GM12878 (cell line): ENCODE results near the gene GYG2. TPM values are rescaled to one million over a fixed set of nuclear protein-coding genes. Genes with fewer than 3 reads are reported as not detected.

Experiments
- ATAC-seq: fragments of 200-7000 bp; cut with Tn5 transposase; 3 replicates; pipeline ENCODE4 v1.9.1; 2020; ENCODE audit warnings: mild to moderate bottlenecking, moderate library complexity
- BruUV-seq: library from RNA; stranded (reverse); fragments of 400-500 nt; replicated peaks from 2 replicates; lab custom pipeline; 2021; lab: Mats Ljungman, UMichigan
- CTCF ChIA-PET: fragments of 300-600 bp; sonication (Branson Sonifier 250); formaldehyde crosslinking; extraction: SDS; loops from one replicate; lab custom pipeline; 2021; ENCODE audit warnings: inconsistent platforms; lab: Yijun Ruan, JAX
- POLR2A ChIA-PET: fragments of 350-600 bp; formaldehyde crosslinking; extraction: SDS; loops from one replicate; lab custom pipeline; 2021; ENCODE audit warnings: inconsistent platforms; lab: Charles Lee
- RAD21 ChIA-PET: fragments of 300-600 bp; sonication (Branson Sonifier 250); formaldehyde crosslinking; loops from one replicate; lab custom pipeline; 2023; ENCODE audit warnings: antibody characterized with exemption; ENCODE audit not compliant: unreplicated experiment; lab: Charles Lee
- SMC1A ChIA-PET: fragments of 300-600 bp; sonication (Branson Sonifier 250); formaldehyde crosslinking; loops from one replicate; lab custom pipeline; 2023; ENCODE audit not compliant: unreplicated experiment, uncharacterized antibody; lab: Charles Lee
- DNase-seq: peaks from one replicate; pipeline ENCODE4 v3.0.0-alpha.2; 2011; ENCODE audit warnings: low read depth, low spot score
- FAIRE-seq: peaks from 3 replicates; lab custom pipeline; 2011; peaks lifted over from hg19 to GRCh38; lab: Jason Lieb, UNC
- H2AFZ ChIP-seq: 2 replicates; pipeline ENCODE4 v1.6.0; 2011; ENCODE audit warnings: low read depth, low read length, control low read depth; ENCODE audit not compliant: control insufficient read depth
- H3K27ac ChIP-seq: 2 replicates; pipeline ENCODE4 v1.5.1; 2011; ENCODE audit warnings: control low read depth; ENCODE audit not compliant: control insufficient read depth, insufficient read depth
- H3K27me3 ChIP-seq, 2 experiments: replicated peaks in 1 of 2; 2 replicates each; pipeline versions ENCODE4 v1.6.0 to v1.6.1; 2011; ENCODE audit warnings: low read length in 1 of 2; ENCODE audit not compliant: control insufficient read depth in 2 of 2, insufficient read depth in 2 of 2
- H3K36me3 ChIP-seq, 2 experiments: 2 replicates each; pipeline ENCODE4 v1.5.1; 2011; ENCODE audit warnings: low read length in 1 of 2; ENCODE audit not compliant: control insufficient read depth in 2 of 2, insufficient read depth in 2 of 2
- H3K4me1 ChIP-seq: 2 replicates; pipeline ENCODE4 v1.6.1; 2011; ENCODE audit warnings: mild to moderate bottlenecking, low read length, moderate library complexity, mixed read lengths; ENCODE audit not compliant: control insufficient read depth, insufficient read depth
- H3K4me2 ChIP-seq: 2 replicates; pipeline ENCODE4 v1.6.0; 2011; ENCODE audit warnings: control low read depth; ENCODE audit not compliant: control insufficient read depth, insufficient read depth
- H3K4me3 ChIP-seq: fragments of 200-600 bp; sonication (generic); 2 replicates; pipeline ENCODE4 v1.5.1; 2016
- H3K79me2 ChIP-seq: 2 replicates; pipeline ENCODE4 v1.6.0; 2011; ENCODE audit warnings: low read length; ENCODE audit not compliant: control insufficient read depth, insufficient read depth
- H3K9ac ChIP-seq: 2 replicates; pipeline ENCODE4 v1.8.0; 2011; ENCODE audit warnings: low read length, control low read depth, mixed read lengths; ENCODE audit not compliant: control insufficient read depth, insufficient read depth
- H3K9me3 ChIP-seq: replicated peaks from 3 replicates; pipeline ENCODE4 v1.5.1; 2011; ENCODE audit warnings: mild to moderate bottlenecking, low read length; ENCODE audit not compliant: control insufficient read depth, insufficient read depth
- H4K20me1 ChIP-seq: 2 replicates; pipeline ENCODE4 v1.6.0; 2011; ENCODE audit not compliant: control insufficient read depth, insufficient read depth
- CHD4 ChIP-seq: fragments of 200-600 bp; sonication (generic); IDR thresholded peaks from 2 replicates; pipeline ENCODE4 v1.6.1; 2016; ENCODE audit warnings: mild to moderate bottlenecking
- HDGF ChIP-seq: fragments of 450-650 bp; IDR thresholded peaks from 2 replicates; pipeline ENCODE4 v1.6.1; 2016; ENCODE audit warnings: antibody characterized with exemption
- JUND ChIP-seq: IDR thresholded peaks from 2 replicates; pipeline ENCODE4 v1.6.1; 2012; ENCODE audit warnings: low read depth, mild to moderate bottlenecking, low read length, improper control_type of control experiment, moderate library complexity
- SIN3A ChIP-seq: IDR thresholded peaks from 2 replicates; pipeline ENCODE4 v1.6.1; 2012; ENCODE audit warnings: low read depth, low read length, improper control_type of control experiment
- WGBS: methylation state at CpG from one replicate; pipeline ENCODE4 v1.1.6; 2016; ENCODE audit warnings: low lambda C conversion rate; ENCODE audit not compliant: insufficient replicate concordance, insufficient coverage; ENCODE audit errors: missing lambda C conversion rate; 5-methylcytosine and 5-hydroxymethylcytosine counted together
- in situ Hi-C: fragments of 300-500 bp; cut with MboI; formaldehyde crosslinking; loops from 9 replicates; pipeline ENCODE4 v1.14.3; 2018; ENCODE audit warnings: mixed read lengths
- intact Hi-C: fragments of 100-400 bp; cut with micrococcal nuclease; formaldehyde crosslinking; loops from one replicate; pipeline ENCODE4 v1.14.2; 2022; ENCODE audit not compliant: unreplicated experiment
- polyA plus RNA-seq, 11 experiments: library from polyadenylated mRNA; depleted of rRNA in 4 of 11; unstranded in 6 of 11; stranded (reverse) in 5 of 11; fragments of >200 nt; fragmentation: Nextera tagmentation in 4 of 11; fragmentation: Illumina TruSeq in 1 of 11; extraction: Ambion mirVana in 4 of 11; extraction: Trizol in 1 of 11; gene quantifications; 1 replicate in 1 of 11; 2 replicates in 10 of 11; pipeline versions ENCODE4 v1.2.1 to v1.2.3, GENCODE V29; 2011 to 2016; ENCODE audit warnings: inconsistent platforms in 2 of 11, missing spikeins in 2 of 11, low read depth in 1 of 11
- total RNA-seq, 4 experiments: library from RNA; depleted of rRNA in 3 of 4; stranded (reverse); fragments of >200 nt in 3 of 4; fragmentation: Illumina TruSeq in 1 of 4; extraction: Trizol in 1 of 4; gene quantifications; 2 replicates each; pipeline versions ENCODE4 v1.2.1 to v1.2.3, GENCODE V29; 2013 to 2021
- TF ChIP-seq, protein P1 (sequence below): fragments of 450-650 bp; formaldehyde crosslinking; IDR thresholded peaks from 2 replicates; pipeline ENCODE4 v1.4.0; 2020; ENCODE audit warnings: mild to moderate bottlenecking, moderate library complexity

GYG2 gene
- total and polyA plus RNA-seq, 10 of the 15 experiments (the other 5 are each of a cell fraction or from before 2014, with no cell fraction given), result 0.05 TPM; not detected in 9

DNA sequence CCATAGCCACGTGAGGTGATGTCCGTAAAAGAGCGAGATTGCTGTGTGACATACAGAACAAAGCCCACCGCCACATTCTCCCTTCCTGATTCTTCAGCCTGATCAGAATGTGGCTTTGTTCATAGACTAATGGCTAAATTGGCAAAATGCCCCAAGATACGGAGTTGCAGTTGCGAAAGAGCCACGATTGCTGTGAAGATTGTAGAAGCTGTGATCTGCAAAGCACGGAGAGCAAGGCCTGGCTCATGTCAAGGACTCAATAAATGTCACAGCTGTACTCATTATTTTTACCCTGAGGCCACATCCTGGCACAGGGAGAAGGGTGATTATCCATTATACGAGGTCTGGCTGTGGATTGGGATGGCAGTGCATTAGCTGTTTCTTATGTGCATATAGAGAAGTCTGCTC is 66.2 kb downstream of the GYG2 start:
- H4K20me1 ChIP-seq, result no peaks in the 10 kb centered on the region
- H3K27me3 ChIP-seq, result no peaks in the 10 kb centered on the region
- BruUV-seq, result no TSS peak
- no peak overlapping the region for H3K9ac ChIP-seq
- no peak for DNase-seq
- 59% methylated on average over 9 of the region's 9 CpGs for WGBS
- no peak for FAIRE-seq
- in situ Hi-C loops (no loop called here), intact Hi-C loops (no loop called here)
- no peaks in the 10 kb centered on the region for H3K9me3 ChIP-seq
- no peaks in the 10 kb centered on the region for H3K36me3 ChIP-seq
- TF ChIP-seq, protein P1, sequence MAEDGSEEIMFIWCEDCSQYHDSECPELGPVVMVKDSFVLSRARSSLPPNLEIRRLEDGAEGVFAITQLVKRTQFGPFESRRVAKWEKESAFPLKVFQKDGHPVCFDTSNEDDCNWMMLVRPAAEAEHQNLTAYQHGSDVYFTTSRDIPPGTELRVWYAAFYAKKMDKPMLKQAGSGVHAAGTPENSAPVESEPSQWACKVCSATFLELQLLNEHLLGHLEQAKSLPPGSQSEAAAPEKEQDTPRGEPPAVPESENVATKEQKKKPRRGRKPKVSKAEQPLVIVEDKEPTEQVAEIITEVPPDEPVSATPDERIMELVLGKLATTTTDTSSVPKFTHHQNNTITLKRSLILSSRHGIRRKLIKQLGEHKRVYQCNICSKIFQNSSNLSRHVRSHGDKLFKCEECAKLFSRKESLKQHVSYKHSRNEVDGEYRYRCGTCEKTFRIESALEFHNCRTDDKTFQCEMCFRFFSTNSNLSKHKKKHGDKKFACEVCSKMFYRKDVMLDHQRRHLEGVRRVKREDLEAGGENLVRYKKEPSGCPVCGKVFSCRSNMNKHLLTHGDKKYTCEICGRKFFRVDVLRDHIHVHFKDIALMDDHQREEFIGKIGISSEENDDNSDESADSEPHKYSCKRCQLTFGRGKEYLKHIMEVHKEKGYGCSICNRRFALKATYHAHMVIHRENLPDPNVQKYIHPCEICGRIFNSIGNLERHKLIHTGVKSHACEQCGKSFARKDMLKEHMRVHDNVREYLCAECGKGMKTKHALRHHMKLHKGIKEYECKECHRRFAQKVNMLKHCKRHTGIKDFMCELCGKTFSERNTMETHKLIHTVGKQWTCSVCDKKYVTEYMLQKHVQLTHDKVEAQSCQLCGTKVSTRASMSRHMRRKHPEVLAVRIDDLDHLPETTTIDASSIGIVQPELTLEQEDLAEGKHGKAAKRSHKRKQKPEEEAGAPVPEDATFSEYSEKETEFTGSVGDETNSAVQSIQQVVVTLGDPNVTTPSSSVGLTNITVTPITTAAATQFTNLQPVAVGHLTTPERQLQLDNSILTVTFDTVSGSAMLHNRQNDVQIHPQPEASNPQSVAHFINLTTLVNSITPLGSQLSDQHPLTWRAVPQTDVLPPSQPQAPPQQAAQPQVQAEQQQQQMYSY, result no peak
- TF ChIP-seq JUND (no peak), CHD4 (no peak), SIN3A (no peak), HDGF (no peak)
- H3K4me1 ChIP-seq, result no peaks in the 10 kb centered on the region
- no peak overlapping the region for H2AFZ ChIP-seq
- no peak overlapping the region for H3K27ac ChIP-seq
- H3K4me3 ChIP-seq, result no peak overlapping the region
- no peak for ATAC-seq
- CTCF ChIA-PET, result no interaction called here
- H3K4me2 ChIP-seq, result no peak overlapping the region
- RAD21 ChIA-PET, result no interaction called here
- H3K79me2 ChIP-seq, result no peaks in the 10 kb centered on the region
- POLR2A ChIA-PET, result no interaction called here
- SMC1A ChIA-PET, result no interaction called here
